Calu3 (cell line): ENCODE data around the gene G3BP2. TPM values are rescaled to one million over a fixed set of nuclear protein-coding genes. Genes with fewer than 3 reads are reported as not detected.

ENCODE experiments used
- BruUV-seq: library from RNA; stranded (reverse); fragments of 400-500 nt; replicated peaks from 2 replicates; lab custom pipeline; 2021; lab: Mats Ljungman, UMichigan
- CTCF ChIA-PET: fragments of 300-600 bp; sonication (Branson Sonifier 250); formaldehyde crosslinking; loops from one replicate; lab custom pipeline; 2022; ENCODE audit warnings: antibody characterized with exemption; lab: Charles Lee
- DNase-seq: peaks from one replicate; pipeline ENCODE4 v3.0.0; 2022
- H3K27ac Mint-ChIP-seq: one replicate; pipeline ENCODE4 v1.8.0; 2022; ENCODE audit warnings: mixed read lengths; ENCODE audit not compliant: unreplicated experiment
- H3K27me3 Mint-ChIP-seq: one replicate; pipeline ENCODE4 v1.8.0; 2022; ENCODE audit warnings: mixed read lengths; ENCODE audit not compliant: unreplicated experiment
- H3K36me3 Mint-ChIP-seq: one replicate; pipeline ENCODE4 v1.8.0; 2022; ENCODE audit warnings: mild to moderate bottlenecking, moderate library complexity, mixed read lengths; ENCODE audit not compliant: insufficient read depth, unreplicated experiment
- H3K4me1 Mint-ChIP-seq: one replicate; pipeline ENCODE4 v1.8.0; 2022; ENCODE audit warnings: mild to moderate bottlenecking, low read depth, mixed read lengths; ENCODE audit not compliant: unreplicated experiment
- H3K4me3 Mint-ChIP-seq: one replicate; pipeline ENCODE4 v1.8.0; 2022; ENCODE audit warnings: mild to moderate bottlenecking, low read depth, moderate library complexity, mixed read lengths; ENCODE audit not compliant: unreplicated experiment
- H3K9me3 Mint-ChIP-seq: one replicate; pipeline ENCODE4 v1.8.0; 2022; ENCODE audit warnings: low read depth, mixed read lengths; ENCODE audit not compliant: unreplicated experiment
- intact Hi-C: fragments of 100-400 bp; cut with micrococcal nuclease; formaldehyde crosslinking; loops from one replicate; pipeline ENCODE4 v1.10.0; 2022; ENCODE audit not compliant: unreplicated experiment
- total RNA-seq: library from RNA; stranded (reverse); gene quantifications from 2 replicates; pipeline ENCODE4 v1.2.3, GENCODE V29; 2022
- TF ChIP-seq, protein P1 (sequence below): fragments of 200-600 bp; IDR thresholded peaks from one replicate; pipeline ENCODE4 v1.8.0; 2022; ENCODE audit warnings: antibody characterized with exemption; ENCODE audit not compliant: unreplicated experiment

Gene G3BP2
- total RNA-seq, 1 experiment from 2014 or later = 128 TPM

GRCh38 chr4:75686346-75686745 lies 13.1 kb upstream of the G3BP2 start:
- BruUV-seq = no TSS peak
- Mint-ChIP-seq H3K36me3 (no peaks in the 10 kb centered on the region), H3K27ac (no peak overlapping the region), H3K4me3 (no peak overlapping the region), H3K9me3 (no peaks in the 10 kb centered on the region), H3K27me3 (no peaks in the 10 kb centered on the region), H3K4me1 (no peaks in the 10 kb centered on the region)
- DNase-seq = no peak
- TF ChIP-seq, protein P1, sequence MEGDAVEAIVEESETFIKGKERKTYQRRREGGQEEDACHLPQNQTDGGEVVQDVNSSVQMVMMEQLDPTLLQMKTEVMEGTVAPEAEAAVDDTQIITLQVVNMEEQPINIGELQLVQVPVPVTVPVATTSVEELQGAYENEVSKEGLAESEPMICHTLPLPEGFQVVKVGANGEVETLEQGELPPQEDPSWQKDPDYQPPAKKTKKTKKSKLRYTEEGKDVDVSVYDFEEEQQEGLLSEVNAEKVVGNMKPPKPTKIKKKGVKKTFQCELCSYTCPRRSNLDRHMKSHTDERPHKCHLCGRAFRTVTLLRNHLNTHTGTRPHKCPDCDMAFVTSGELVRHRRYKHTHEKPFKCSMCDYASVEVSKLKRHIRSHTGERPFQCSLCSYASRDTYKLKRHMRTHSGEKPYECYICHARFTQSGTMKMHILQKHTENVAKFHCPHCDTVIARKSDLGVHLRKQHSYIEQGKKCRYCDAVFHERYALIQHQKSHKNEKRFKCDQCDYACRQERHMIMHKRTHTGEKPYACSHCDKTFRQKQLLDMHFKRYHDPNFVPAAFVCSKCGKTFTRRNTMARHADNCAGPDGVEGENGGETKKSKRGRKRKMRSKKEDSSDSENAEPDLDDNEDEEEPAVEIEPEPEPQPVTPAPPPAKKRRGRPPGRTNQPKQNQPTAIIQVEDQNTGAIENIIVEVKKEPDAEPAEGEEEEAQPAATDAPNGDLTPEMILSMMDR = no peak
- CTCF ChIA-PET = no interaction called here
- intact Hi-C loops = no loop called here

GRCh38 chr4:75685546-75686189 lies 12.5 kb upstream of the G3BP2 start:
- Mint-ChIP-seq H3K4me3 (no peak overlapping the region), H3K27me3 (no peaks in the 10 kb centered on the region), H3K27ac (no peak overlapping the region), H3K4me1 (no peaks in the 10 kb centered on the region), H3K9me3 (no peaks in the 10 kb centered on the region), H3K36me3 (no peaks in the 10 kb centered on the region)
- CTCF ChIA-PET = no interaction called here
- intact Hi-C loops = no loop called here
- TF ChIP-seq, protein P1 = no peak
- DNase-seq = no peak
- BruUV-seq = no TSS peak

DNA sequence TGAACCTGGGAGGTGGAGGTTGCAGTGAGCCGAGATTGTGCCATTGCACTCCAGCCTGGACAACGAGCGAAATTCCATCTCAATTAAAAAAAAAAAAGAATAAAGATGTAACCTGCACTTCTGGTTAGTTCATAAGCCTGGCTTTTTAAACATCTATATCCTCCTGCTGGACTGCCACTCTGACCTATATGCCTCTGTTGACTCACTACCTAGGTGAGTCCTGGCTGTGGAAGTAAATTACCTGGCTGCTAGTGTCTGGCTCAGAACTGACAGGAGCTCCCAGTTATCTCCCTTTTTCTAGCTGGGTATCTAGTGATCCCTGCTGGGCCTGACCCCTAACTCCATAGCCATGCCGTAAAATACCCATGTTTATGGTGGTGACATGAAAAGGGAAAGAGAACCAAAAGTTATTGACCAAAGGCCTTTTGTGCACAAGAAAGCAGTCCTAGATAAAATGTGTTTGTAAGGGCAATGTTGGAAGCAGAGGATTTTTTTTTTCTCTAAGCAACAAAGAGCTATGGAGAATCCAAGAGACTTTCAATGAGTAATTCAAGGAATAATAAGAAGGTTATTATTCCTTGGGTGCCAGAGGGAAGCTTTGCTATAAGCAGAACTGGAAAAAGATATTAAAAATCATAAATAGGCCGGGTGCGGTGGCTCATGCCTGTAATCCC lies 10.4 kb upstream of the G3BP2 start:
- TF ChIP-seq, protein P1 = no peak
- no TSS peak for BruUV-seq
- no peak overlapping the region for H3K27ac Mint-ChIP-seq
- intact Hi-C loops = no loop called here
- no peaks in the 10 kb centered on the region for H3K4me1 Mint-ChIP-seq
- H3K4me3 Mint-ChIP-seq = no peak overlapping the region
- no peaks in the 10 kb centered on the region for H3K27me3 Mint-ChIP-seq
- no peak for DNase-seq
- H3K9me3 Mint-ChIP-seq = no peaks in the 10 kb centered on the region
- H3K36me3 Mint-ChIP-seq = no peaks in the 10 kb centered on the region
- CTCF ChIA-PET = interaction anchor here (0.7 kb wide), 1 partner anchor 1969 kb away, joined by 4 read pairs; no protein-coding TSS in a partner anchor

DNA sequence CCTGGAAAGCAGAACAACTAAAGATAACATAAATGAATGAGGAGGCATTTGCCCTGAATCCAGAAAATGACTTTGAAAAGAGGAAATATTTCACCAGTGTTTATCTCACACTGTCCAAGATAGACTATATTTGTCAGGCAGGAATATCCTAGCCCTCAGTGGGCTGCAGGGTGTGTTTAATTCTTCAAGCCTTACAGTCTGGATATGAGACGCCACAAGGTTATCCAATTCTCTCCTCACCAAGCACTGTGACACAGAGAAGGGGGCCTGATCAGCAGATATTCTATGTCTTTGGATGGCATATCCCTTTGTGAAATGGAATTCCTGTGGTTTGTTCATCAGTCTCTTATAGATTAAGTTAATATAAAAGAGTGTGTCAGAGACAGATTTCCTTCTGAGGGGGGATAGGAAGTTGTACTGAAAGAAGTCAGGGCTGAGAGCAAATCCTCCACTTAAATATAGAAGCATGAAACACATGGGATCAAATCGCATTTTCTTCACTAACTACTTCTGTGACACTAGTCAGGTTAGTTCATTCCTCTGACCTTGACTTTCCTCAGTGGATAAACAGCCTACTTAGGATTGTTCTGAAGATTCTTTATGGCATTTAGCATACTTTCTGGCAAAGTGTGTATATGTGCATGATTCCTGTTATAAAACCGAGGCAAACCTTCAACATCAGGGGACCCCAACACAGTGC lies 6.8 kb upstream of the G3BP2 start:
- H3K27me3 Mint-ChIP-seq = no peaks in the 10 kb centered on the region
- no peak for DNase-seq
- H3K36me3 Mint-ChIP-seq = peaks cover 4% of the 10 kb centered on the region
- intact Hi-C loops = no loop called here
- no peaks in the 10 kb centered on the region for H3K4me1 Mint-ChIP-seq
- no TSS peak for BruUV-seq
- no peak overlapping the region for H3K4me3 Mint-ChIP-seq
- TF ChIP-seq, protein P1 = no peak
- CTCF ChIA-PET = no interaction called here
- H3K9me3 Mint-ChIP-seq = no peaks in the 10 kb centered on the region
- no peak overlapping the region for H3K27ac Mint-ChIP-seq
